HG02884 (cell line): ENCODE results near the gene GPSM1.
"Not testable (repeated sequence)": the region's sequence is repeated elsewhere in the genome, so short reads cannot be mapped to it uniquely, and the experiment has no call there.

Experiments used
- ATAC-seq: cut with Tn5 transposase; IDR thresholded peaks from one replicate; pipeline ENCODE4 v1.9.1; 2021; ENCODE audit warnings: mild to moderate bottlenecking, moderate library complexity; ENCODE audit not compliant: unreplicated experiment

GPSM1 gene

GRCh38 chr9:136343121-136343883 lies 16.0 kb downstream of the GPSM1 start:
- ATAC-seq, result no peak

- ATAC-seq, result no peak
These were observed 16.5 kb downstream of the GPSM1 start for GRCh38 chr9:136343884-136344269.

- ATAC-seq, result no peak
These were observed 17.4 kb downstream of the GPSM1 start for GRCh38 chr9:136344544-136345280.

GRCh38 chr9:136345281-136346156 lies 18.2 kb downstream of the GPSM1 start:
- no peak for ATAC-seq

- ATAC-seq, result no peak
These were observed 18.8 kb downstream of the GPSM1 start for GRCh38 chr9:136346157-136346481.

- ATAC-seq, result no peak
These were observed 19.7 kb downstream of the GPSM1 start for GRCh38 chr9:136346927-136347465.

GRCh38 chr9:136347472-136348256 lies 20.3 kb downstream of the GPSM1 start:
- ATAC-seq, result no peak

GRCh38 chr9:136348691-136349090 lies 21.4 kb downstream of the GPSM1 start:
- ATAC-seq, result no peak

GRCh38 chr9:136349546-136349945 lies 22.2 kb downstream of the GPSM1 start:
- no peak for ATAC-seq

- no peak for ATAC-seq
These were observed 24.0 kb downstream of the GPSM1 start for GRCh38 chr9:136351252-136351800.

GRCh38 chr9:136351868-136352267 lies 24.5 kb downstream of the GPSM1 start:
- not testable (repeated sequence) for ATAC-seq

GRCh38 chr9:136352682-136353081 lies 25.3 kb downstream of the GPSM1 start:
- no peak for ATAC-seq

- no peak for ATAC-seq
These were observed 25.7 kb downstream of the GPSM1 start for GRCh38 chr9:136353088-136353487.

- ATAC-seq, result no peak
These were observed 26.6 kb downstream of the GPSM1 start for GRCh38 chr9:136353757-136354488.

GRCh38 chr9:136354592-136355085 lies 27.3 kb downstream of the GPSM1 start:
- no peak for ATAC-seq

GRCh38 chr9:136355616-136356557 lies 28.5 kb downstream of the GPSM1 start:
- ATAC-seq, result no peak

GRCh38 chr9:136357202-136357725 lies 29.9 kb downstream of the GPSM1 start:
- ATAC-seq, result no peak

- ATAC-seq, result no peak
These were observed 30.7 kb downstream of the GPSM1 start for GRCh38 chr9:136358016-136358415.
